Measurements from ENCODE around the gene RRP9.

Gene RRP9

GRCh38 chr3:51955893-51956770 is 14.4 kb upstream of the RRP9 start:
- DNase-seq (ENCODE audit: low read depth in 2 of 3, low spot score in 2 of 3), result peak in 1 of 3 experiments; percentile 10

- no peak for DNase-seq (ENCODE audit: low read depth in 2 of 3, low spot score in 2 of 3)
Observed at GRCh38 chr3:51955175-51955892, 13.6 kb upstream of the RRP9 start, which contains the start of gene GPR62. TSS of gene GPR62 (plus strand) at chr3:51955381. CDS start at chr3:51955653, 272 bp downstream.

GRCh38 chr3:51954713-51955112 is 13.0 kb upstream of the RRP9 start:
- DNase-seq (ENCODE audit: low read depth in 2 of 3, low spot score in 2 of 3), result no peak

- DNase-seq (ENCODE audit: low read depth in 2 of 3, low spot score in 2 of 3), result no peak
Observed at GRCh38 chr3:51954105-51954504, 12.4 kb upstream of the RRP9 start.

DNA sequence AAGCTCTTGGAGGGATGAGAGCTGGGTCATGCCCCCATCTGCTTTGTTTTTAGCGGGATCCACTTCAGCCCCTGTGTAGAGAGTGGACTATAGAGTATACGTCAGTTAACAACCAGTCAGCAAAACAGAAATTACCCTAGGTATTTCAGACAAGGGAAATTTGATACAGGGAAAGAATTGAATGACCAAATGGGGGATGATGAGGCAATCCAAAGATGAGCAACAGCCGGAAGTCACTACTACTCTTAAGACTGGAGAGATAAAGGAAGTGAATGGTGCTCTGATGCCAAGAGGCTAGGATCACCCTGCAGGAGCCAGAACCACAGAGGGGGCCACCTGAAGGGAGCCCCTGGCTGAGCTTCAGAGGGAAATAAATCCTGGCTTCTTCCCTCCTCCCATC is 11.7 kb upstream of the RRP9 start:
- no peak for DNase-seq (ENCODE audit: low read depth in 2 of 3, low spot score in 2 of 3)

- no peak for DNase-seq (ENCODE audit: low read depth in 2 of 3, low spot score in 2 of 3)
Observed at GRCh38 chr3:51950899-51951298, 9.2 kb upstream of the RRP9 start.

DNA sequence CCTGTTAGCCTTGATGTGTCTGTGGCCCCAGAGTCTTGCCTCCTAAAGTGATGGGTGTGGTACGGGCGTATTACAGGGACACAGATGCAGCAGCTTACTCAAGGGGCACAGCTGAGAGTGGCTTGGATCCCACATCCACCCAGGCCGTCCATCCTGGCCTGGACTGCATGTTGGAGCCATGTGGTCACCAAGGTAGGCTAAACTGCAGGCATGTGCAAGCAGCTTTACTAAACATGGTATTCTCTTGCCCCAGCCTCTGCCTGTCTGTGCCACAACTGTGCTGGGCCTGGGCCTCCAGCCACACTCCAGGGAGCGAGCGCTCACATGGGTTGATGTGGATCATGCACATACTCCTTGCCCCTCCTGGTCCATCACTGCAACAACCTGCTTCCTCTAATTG is 7.4 kb upstream of the RRP9 start:
- no peak for DNase-seq (ENCODE audit: low read depth in 2 of 3, low spot score in 2 of 3)

DNA sequence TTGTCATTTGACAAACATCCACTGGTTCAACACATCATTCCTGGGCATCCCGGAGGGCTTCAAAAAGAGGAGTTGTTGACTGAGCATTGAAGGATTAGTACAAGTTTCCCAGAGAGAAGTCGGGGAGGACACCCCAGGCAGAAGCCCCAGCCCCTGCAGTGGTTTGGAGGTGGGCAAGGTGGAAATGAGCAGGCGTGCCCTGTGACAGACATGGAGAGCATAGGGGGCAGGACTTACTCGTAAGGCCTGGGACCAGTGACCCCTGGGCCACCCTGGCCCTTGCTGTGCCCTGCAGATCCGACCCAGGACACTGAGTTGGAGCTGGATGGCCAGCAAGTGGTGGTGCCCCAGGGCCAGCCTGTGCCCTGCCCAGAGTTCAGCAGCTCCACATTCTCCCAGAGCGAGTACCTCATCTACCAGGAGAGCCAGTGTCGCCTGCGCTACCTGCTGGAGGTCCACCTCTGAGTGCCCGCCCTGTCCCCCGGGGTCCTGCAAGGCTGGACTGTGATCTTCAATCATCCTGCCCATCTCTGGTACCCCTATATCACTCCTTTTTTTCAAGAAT is 6.4 kb upstream of the RRP9 start:
- no peak for DNase-seq (ENCODE audit: low read depth in 2 of 3, low spot score in 2 of 3)

GRCh38 chr3:51947215-51947900 is 5.7 kb upstream of the RRP9 start:
- no peak for DNase-seq (ENCODE audit: low read depth in 2 of 3, low spot score in 2 of 3)

DNA sequence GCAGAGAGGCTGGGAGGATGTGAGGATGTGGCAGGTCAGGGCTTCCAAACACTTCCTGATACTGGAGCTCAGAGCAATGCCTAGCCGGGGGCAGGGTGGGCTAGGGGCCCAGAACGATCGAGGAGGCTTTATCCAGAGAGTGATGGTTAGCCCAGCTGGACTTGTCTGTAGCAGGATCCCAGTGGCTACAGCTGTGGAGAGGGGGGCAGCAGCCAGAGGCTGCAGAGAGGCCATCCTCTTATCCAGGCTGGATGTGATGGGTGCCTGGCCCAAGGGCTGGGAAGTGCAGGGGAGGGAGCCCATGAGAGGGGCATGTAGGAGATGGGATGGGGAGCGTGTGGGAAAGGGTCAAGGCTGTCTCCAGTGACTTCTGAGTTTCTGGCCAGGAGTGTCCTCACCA is 5.1 kb upstream of the RRP9 start:
- no peak for DNase-seq (ENCODE audit: low read depth in 2 of 3, low spot score in 2 of 3)

GRCh38 chr3:51945926-51946705 is 4.4 kb upstream of the RRP9 start:
- DNase-seq (ENCODE audit: low read depth in 2 of 3, low spot score in 2 of 3), result no peak

- DNase-seq (ENCODE audit: low read depth in 2 of 3, low spot score in 2 of 3), result no peak
Observed at GRCh38 chr3:51945031-51945840, 3.5 kb upstream of the RRP9 start.

- no peak for DNase-seq (ENCODE audit: low read depth in 2 of 3, low spot score in 2 of 3)
Observed at GRCh38 chr3:51944451-51945021, 2.8 kb upstream of the RRP9 start.

DNA sequence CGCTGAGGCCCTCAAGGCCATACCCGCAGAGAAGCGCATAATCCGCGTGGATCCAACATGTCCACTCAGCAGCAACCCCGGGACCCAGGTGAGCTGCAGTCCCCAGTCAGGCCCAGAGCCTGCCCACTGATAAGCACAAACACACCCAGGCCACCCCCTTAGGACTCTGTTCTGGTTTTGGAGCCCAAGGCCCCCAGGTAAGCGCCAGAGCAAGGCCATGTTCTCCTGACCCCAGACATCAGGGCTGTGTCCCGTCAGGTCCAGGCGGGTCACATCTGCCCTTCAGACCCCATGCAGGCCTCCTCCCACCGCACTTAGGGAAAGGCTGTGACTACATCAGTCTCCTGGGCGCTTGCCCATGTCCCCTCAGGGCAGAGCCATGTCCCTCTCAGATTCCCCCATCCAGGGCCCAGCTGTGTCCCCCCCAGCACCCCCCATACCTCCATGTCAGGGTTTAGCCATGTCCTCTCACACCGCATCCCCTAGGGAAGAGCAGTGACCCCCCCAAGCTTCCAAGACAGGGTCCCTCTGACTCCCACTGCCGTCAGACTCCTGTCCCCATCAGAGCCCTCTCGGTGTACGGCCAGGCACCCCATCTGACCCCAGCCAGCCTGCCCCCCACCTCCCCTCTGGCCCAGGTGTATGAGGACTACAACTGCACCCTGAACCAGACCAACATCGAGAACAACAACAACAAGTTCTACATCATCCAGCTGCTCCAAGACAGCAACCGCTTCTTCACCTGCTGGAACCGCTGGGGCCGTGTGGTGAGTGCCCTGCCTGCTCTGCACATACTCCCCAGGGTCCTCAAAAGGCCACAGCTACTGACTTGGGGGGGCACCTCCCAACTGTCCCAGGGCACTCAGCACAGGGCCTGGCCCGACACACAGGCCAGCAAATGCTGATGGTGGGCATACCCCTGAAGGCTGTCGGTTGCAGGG is 2.0 kb upstream of the RRP9 start:
- no peak for DNase-seq (ENCODE audit: low read depth in 2 of 3, low spot score in 2 of 3)

- peak in 2 of 3 experiments; percentile 10 to 43 for DNase-seq (ENCODE audit: low read depth in 2 of 3, low spot score in 2 of 3)
Observed at GRCh38 chr3:51942603-51943450, 1.1 kb upstream of the RRP9 start.

- DNase-seq (ENCODE audit: low read depth in 2 of 3, low spot score in 2 of 3), result no peak
Observed at GRCh38 chr3:51941463-51941797, 274 bp downstream of the RRP9 start.

DNA sequence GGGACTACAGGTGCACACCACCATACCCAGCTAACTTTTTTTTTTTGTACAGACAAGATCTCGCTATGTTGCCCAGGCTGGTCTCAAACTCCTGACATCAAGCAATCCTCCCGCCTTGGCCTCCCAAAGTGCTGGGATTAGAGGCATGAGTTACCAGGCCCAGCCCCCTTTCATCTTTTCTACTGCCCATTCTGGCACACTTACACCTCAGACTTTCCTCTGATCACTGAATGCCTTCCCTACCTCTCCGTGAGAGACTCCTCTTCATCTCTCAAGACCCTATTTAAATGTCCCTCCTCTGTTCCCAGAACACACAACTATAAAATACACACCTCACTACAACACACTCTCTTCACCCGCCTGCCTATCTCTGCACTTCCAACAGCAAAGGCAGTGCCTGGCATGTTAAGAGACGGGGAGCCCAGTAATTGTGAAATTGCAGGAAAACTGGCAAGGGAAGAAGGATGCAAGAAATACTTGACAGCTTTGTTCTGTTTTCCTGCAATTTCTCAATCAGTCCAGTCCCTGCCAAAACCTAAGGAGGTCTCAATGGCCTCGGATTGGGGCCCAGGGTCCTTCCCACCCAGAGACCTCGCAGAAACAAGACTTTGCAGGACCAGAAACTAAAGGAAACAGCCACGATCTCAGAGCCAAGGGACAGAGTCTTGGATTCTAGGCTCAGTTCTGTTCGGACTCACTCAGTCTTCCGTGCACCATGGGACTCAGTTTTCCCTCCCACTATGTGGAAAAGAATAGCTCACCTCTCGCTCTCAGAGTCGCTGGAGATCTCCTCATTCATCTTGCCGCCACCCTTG is 849 bp downstream of the RRP9 start:
- no peak for DNase-seq (ENCODE audit: low read depth in 2 of 3, low spot score in 2 of 3)

All from activated CD8-positive, alpha-beta memory T cell treated with anti-CD3 and anti-CD28 coated beads for 48 hours (primary cell).